Measurements from ENCODE around the gene SIN3B.

The SIN3B gene

DNA sequence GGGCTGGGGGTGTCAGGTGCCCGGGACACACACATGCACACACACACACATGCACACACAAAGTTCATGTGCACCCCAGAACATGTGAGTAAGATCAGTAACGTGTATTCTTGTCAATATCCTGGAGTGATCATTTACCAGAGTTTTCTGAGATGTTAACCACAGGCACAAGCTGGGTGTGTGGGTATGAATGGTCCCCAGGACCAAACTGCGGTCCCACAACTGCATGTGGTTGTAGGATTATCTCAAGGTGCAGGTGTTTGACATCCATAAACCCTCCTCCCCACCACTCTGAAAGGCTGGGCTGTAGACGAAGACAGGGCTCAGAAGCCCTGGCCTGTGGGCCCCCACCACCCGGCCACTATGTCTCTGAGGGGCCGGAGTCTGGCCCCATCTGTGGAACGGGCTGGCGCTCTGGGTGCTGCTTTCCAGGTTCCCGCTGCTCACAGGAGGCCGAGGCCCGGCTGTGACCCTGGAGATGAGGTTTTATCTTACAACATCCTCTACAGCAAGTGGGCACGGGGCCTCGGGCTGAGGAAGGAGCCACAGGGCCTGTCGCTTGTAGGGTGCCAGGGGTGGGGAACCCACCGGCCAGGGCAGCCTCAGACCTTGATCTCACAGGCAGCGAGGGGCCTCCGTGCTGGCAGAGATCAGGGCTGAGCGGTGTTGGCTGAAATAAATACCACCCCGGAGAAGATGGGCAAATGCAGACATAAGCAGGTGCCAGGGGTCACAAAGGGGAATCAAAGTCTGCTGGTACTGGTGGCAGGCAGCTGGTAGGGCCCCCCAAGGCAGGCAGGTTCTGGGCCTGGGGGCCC is 63.9 kb downstream of the SIN3B start:
- Histone ChIP-seq H3K4me1 (ENCODE audit: control insufficient read depth, insufficient read depth, low read length) (peaks cover 3% of the 10 kb centered on the region), H3K9ac (ENCODE audit: low read depth, low read length) (no peak overlapping the region), H3K36me3 (ENCODE audit: control insufficient read depth, insufficient read depth, low read length) (no peaks in the 10 kb centered on the region), H3K9me3 (ENCODE audit: control insufficient read depth, insufficient read depth, low read length) (no peaks in the 10 kb centered on the region), H3K27me3 (ENCODE audit: control insufficient read depth, insufficient read depth, low read length) (peaks cover 6% of the 10 kb centered on the region), H3K4me3 (ENCODE audit: low read depth, low read length) (no peak overlapping the region)

DNA sequence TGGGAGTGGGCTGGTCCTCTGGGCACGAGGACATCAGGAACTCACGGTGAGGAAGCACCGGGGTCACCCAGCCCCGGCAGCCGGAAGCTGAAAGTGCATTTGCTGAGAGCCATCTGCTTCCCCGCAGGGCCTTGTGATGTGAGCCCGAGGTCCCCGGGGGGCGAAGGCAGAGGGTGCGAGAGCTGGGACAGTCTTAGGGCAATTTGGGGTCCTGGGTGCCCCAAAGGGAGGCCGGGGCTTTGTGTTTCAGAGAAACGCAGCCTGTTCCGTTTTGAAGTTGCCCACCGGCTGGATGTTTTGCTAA is 64.4 kb downstream of the SIN3B start:
- no peak overlapping the region for H3K4me3 ChIP-seq (ENCODE audit: low read depth, low read length)

DNA sequence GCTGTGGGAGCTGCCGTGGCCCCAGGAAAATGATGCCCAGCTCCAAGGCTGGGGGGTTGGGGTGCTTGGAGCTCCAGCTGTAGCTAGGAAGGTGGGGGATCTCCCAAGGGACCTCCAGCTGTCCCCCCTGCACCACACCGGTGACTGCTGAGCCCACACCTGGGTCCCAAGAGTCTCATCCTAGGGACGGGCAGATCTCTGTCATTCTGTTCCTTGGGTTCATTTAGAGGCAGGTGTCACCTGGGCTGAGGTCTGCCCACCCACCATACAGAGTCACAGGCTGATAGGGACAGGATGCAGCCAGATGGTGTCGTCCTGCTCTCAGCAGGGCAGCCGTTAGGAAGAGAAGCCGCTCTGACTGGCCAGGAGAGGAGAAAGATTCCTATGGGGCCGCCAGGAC is 64.9 kb downstream of the SIN3B start:
- Histone ChIP-seq H3K4me1 (ENCODE audit: control insufficient read depth, insufficient read depth, low read length) (peaks cover 3% of the 10 kb centered on the region), H3K27me3 (ENCODE audit: control insufficient read depth, insufficient read depth, low read length) (peaks cover 12% of the 10 kb centered on the region), H3K9ac (ENCODE audit: low read depth, low read length) (no peak overlapping the region), H3K9me3 (ENCODE audit: control insufficient read depth, insufficient read depth, low read length) (no peaks in the 10 kb centered on the region), H3K36me3 (ENCODE audit: control insufficient read depth, insufficient read depth, low read length) (no peaks in the 10 kb centered on the region), H3K4me3 (ENCODE audit: low read depth, low read length) (no peak overlapping the region)

More for the DNA sequence above, 64.4 kb downstream of the SIN3B start:
- Histone ChIP-seq H3K4me1 (ENCODE audit: control insufficient read depth, insufficient read depth, low read length) (peaks cover 3% of the 10 kb centered on the region), H3K36me3 (ENCODE audit: control insufficient read depth, insufficient read depth, low read length) (no peaks in the 10 kb centered on the region), H3K27me3 (ENCODE audit: control insufficient read depth, insufficient read depth, low read length) (peaks cover 11% of the 10 kb centered on the region), H3K9ac (ENCODE audit: low read depth, low read length) (no peak overlapping the region), H3K9me3 (ENCODE audit: control insufficient read depth, insufficient read depth, low read length) (no peaks in the 10 kb centered on the region)

DNA sequence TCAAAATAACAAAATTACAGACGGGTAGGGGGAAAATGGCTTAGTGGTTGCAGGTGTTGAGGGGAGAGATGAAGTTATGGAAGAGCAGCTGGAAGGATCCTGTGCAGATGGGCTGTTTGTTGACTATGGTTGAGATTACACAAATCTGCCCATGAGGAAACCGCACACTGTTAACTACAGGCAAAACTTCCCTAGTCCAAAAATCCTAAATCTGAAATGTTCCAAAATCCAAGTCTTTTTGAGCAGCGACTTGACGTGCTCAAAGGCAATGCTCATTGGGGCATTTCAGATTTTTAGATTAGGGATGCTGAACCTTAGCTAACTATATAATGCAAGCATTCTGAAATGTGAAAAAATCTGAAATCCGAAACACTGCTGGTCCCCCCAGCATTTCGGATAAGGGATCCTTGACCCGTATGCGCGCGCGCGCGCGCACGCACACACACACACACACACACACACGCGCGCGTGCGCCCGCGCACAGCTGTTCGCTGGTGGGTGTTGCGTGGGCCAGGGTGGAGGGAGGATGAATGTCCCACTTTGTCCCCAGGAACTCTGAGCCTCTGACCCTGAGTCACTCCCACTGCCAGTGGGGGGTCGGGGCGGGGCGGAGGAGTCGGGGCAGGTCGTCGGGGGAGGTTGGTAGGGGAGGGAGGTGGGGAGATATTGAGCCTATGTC is 66.4 kb downstream of the SIN3B start:
- Histone ChIP-seq H3K27me3 (ENCODE audit: control insufficient read depth, insufficient read depth, low read length) (peaks cover 12% of the 10 kb centered on the region), H3K9me3 (ENCODE audit: control insufficient read depth, insufficient read depth, low read length) (no peaks in the 10 kb centered on the region), H3K4me3 (ENCODE audit: low read depth, low read length) (peak overlapping the region; percentile 65), H3K9ac (ENCODE audit: low read depth, low read length) (no peak overlapping the region), H3K4me1 (ENCODE audit: control insufficient read depth, insufficient read depth, low read length) (peaks cover 3% of the 10 kb centered on the region), H3K36me3 (ENCODE audit: control insufficient read depth, insufficient read depth, low read length) (no peaks in the 10 kb centered on the region)

DNA sequence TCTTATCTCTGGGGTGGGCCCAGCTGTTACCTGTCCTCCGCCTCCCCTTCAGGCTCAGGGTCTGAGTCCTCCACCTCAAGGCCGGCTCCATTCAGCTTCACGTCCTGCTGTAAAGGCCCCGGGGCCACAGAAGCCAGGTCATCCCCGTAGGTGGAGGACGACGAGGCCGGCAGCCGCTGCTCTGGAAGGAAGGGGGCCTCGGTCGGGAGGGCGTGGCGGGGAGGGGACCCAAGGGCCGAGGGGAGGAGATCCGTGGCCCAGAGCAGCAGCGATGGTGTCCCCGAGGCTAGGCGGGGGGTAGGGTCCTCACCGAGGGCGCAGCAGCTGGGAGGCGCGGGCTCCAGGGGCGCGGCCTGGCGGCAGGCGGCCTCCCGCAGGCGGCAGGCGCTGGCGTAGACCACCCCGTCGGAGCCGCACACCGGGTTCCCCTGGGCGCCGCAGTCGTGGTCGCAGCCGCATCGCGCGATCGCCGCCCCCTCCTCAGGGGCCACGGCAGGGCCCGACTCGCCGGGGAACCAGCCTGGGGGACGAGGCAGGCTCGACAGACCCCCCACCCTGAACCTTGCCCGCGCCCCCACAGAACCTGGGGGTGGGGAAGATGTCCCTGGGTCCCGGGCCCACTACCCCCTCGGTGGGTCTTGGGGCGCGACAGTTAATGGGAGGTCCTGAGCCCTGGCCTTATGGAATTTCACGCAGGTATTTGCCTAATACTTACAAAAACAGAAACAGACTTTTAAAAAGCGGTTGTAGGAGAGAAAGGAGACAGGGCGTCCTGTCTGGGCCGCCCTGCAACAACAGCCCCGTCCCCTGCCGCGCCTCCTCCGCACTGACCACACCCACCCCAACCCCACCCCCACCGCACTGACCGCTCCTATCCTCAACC is 67.2 kb downstream of the SIN3B start:
- Histone ChIP-seq H3K36me3 (ENCODE audit: control insufficient read depth, insufficient read depth, low read length) (no peaks in the 10 kb centered on the region), H3K9ac (ENCODE audit: low read depth, low read length) (no peak overlapping the region), H3K4me3 (ENCODE audit: low read depth, low read length) (peak overlapping the region; percentile 65), H3K9me3 (ENCODE audit: control insufficient read depth, insufficient read depth, low read length) (no peaks in the 10 kb centered on the region), H3K27me3 (ENCODE audit: control insufficient read depth, insufficient read depth, low read length) (peaks cover 12% of the 10 kb centered on the region), H3K4me1 (ENCODE audit: control insufficient read depth, insufficient read depth, low read length) (peaks cover 3% of the 10 kb centered on the region)

DNA sequence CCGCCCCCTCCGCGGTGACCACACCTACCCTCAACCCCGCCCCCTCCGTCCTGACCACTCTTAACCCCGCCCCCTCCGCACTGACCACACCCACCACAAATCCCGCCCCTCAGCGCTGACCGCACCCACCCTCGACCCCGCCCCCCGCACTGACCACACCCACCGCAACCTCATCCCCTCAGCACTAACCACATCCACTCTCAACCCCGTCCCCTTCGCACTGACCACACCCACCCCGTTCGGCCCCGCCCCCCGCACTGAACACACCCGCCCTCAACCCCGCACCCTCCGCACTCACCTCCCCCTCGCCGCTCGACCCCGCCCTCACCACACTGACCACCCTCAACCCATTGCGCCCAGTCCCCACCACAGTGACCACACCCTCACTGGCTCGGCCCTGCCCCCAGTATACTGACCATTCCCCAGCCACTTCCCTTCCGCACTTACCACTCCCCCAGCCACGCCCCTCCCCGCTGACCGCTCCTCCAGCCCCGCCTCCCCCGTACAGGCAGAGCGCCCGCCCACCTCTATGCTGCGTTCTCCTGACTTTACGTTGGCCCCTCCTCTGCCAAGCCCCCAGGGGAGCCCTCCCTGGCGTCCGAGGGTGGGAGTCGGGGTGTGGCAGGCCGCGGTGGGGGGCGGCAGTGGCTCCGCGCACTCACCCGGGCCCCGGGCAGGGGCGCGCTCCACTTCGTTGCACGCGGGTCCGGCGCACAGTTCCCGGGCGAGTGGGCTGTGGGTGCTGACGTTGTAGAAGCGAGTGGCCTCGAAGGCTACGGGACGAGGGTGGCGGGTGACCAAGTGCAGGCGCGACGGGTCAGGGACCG is 68.0 kb downstream of the SIN3B start:
- no peaks in the 10 kb centered on the region for H3K36me3 ChIP-seq (ENCODE audit: control insufficient read depth, insufficient read depth, low read length)
- no peaks in the 10 kb centered on the region for H3K9me3 ChIP-seq (ENCODE audit: control insufficient read depth, insufficient read depth, low read length)
- peak overlapping the region; percentile 56 for H3K4me3 ChIP-seq (ENCODE audit: low read depth, low read length)
- H3K9ac ChIP-seq (ENCODE audit: low read depth, low read length) = no peak overlapping the region
- H3K4me1 ChIP-seq (ENCODE audit: control insufficient read depth, insufficient read depth, low read length) = peaks cover 3% of the 10 kb centered on the region
- peaks cover 12% of the 10 kb centered on the region for H3K27me3 ChIP-seq (ENCODE audit: control insufficient read depth, insufficient read depth, low read length)

DNA sequence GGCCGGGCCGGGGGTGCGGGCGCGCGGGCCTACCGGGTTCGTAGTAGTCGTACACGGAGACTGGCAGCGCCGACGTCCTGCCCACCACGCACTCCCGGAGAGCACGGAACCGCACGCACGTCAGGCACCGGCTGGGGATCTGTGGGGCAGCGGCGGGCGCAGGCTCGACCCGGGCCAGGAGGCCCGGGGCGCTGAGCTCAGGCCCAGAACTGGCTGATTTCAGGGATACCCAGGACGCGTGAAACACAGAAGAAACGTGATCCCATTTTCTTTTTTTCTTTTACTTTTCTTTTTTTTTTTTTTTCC is 68.6 kb downstream of the SIN3B start:
- H3K9ac ChIP-seq (ENCODE audit: low read depth, low read length) = no peak overlapping the region
- H3K4me1 ChIP-seq (ENCODE audit: control insufficient read depth, insufficient read depth, low read length) = peaks cover 3% of the 10 kb centered on the region
- H3K4me3 ChIP-seq (ENCODE audit: low read depth, low read length) = peak overlapping the region; percentile 56
- no peaks in the 10 kb centered on the region for H3K9me3 ChIP-seq (ENCODE audit: control insufficient read depth, insufficient read depth, low read length)
- H3K27me3 ChIP-seq (ENCODE audit: control insufficient read depth, insufficient read depth, low read length) = peaks cover 12% of the 10 kb centered on the region
- H3K36me3 ChIP-seq (ENCODE audit: control insufficient read depth, insufficient read depth, low read length) = no peaks in the 10 kb centered on the region

DNA sequence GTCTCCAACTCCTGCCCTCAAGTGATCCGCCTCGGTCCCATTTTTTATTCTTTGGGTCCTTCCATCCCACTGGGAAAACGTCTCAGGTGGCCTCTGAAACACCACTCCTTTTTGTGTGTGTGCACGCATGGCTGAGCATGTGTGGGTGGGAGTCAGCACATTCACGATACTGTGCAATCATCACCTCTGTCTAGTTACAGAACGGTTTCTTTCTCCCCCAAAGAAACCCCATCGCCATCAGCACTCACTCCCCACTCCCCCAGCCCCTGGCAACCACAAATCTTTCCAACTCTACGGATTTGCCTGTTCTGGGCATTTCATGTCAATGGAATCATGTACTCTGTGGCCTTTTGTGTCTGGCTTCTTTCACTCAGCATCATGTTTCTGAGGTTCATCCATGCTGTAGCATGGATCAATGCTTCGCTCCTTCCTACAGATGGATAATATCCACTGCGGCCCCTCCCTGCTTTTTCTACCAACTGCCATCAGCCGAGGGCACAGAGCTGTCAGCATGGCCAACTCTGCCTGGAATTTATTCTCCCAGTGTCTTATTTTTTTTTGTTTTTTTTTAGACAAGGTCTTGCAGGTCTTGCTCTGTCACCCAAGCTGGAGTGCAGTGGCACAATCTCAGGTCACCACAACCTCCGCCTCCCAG is 69.3 kb downstream of the SIN3B start:
- Histone ChIP-seq H3K4me1 (ENCODE audit: control insufficient read depth, insufficient read depth, low read length) (peaks cover 3% of the 10 kb centered on the region), H3K9ac (ENCODE audit: low read depth, low read length) (no peak overlapping the region), H3K4me3 (ENCODE audit: low read depth, low read length) (no peak overlapping the region), H3K9me3 (ENCODE audit: control insufficient read depth, insufficient read depth, low read length) (no peaks in the 10 kb centered on the region), H3K36me3 (ENCODE audit: control insufficient read depth, insufficient read depth, low read length) (peaks cover 3% of the 10 kb centered on the region), H3K27me3 (ENCODE audit: control insufficient read depth, insufficient read depth, low read length) (peaks cover 12% of the 10 kb centered on the region)

DNA sequence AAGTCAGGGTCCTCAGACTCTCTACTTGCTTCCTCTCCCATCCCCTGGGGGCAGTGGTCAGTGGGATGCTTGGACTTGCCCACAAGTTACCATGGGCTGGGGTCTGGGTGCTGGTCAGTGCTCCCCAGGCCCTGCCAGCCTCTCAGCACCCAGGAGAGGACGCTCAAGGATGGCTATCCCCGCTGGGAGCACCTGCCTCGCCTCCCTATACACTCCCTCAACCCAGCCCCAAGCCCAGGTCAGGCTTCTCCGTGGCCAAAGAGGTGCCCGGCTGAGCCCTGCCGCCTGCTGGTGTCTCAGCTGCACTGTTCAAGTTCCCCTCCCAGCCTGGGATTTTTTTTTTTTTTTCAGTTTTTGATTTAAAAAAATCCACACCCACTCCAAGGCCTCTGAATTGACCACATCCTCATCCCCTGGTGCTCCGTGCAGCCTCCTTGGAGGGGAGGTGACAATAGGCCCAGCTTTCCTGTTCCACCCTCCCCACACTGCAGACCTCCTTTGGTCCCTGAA is 70.4 kb downstream of the SIN3B start:
- Histone ChIP-seq H3K4me1 (ENCODE audit: control insufficient read depth, insufficient read depth, low read length) (peaks cover 3% of the 10 kb centered on the region), H3K9ac (ENCODE audit: low read depth, low read length) (no peak overlapping the region), H3K4me3 (ENCODE audit: low read depth, low read length) (no peak overlapping the region)

DNA sequence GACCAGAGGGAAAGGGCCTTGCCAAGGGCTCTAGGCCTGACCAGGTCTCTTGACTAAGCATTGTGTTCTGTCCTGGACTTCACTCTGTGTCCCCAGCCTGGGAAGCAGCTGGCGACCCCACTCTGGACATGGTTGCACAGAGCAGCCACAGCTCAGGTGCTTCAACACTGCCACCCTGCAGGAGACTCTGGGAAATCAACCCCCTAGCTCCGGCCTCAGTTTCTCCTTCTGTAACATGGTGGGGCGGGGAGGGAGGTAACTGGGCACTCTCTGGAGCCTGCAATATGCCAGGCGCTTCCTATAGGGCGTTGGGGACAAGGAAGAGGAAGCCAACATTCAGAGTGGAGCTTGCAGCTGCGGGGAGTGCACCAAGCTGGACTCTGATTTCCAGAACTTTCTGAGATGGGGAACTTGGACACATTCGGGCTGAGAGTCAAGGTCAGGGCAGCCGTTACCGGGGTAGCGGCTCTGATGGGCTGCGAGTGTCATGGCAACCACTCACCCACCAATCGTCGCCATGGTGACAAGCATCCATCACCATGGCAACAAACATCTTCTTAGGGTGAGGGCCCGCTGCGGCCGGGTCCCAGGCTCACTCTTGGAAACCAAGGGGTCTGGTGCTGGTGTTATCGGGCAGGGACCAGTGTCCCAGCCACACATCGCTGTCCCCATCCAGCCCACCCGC is 72.4 kb downstream of the SIN3B start:
- no peak overlapping the region for H3K4me3 ChIP-seq (ENCODE audit: low read depth, low read length)
- no peak overlapping the region for H3K9ac ChIP-seq (ENCODE audit: low read depth, low read length)
- H3K9me3 ChIP-seq (ENCODE audit: control insufficient read depth, insufficient read depth, low read length) = no peaks in the 10 kb centered on the region
- peaks cover 3% of the 10 kb centered on the region for H3K36me3 ChIP-seq (ENCODE audit: control insufficient read depth, insufficient read depth, low read length)
- no peaks in the 10 kb centered on the region for H3K4me1 ChIP-seq (ENCODE audit: control insufficient read depth, insufficient read depth, low read length)
- peaks cover 9% of the 10 kb centered on the region for H3K27me3 ChIP-seq (ENCODE audit: control insufficient read depth, insufficient read depth, low read length)

More for the DNA sequence above, 70.4 kb downstream of the SIN3B start:
- no peaks in the 10 kb centered on the region for H3K9me3 ChIP-seq (ENCODE audit: control insufficient read depth, insufficient read depth, low read length)
- peaks cover 3% of the 10 kb centered on the region for H3K36me3 ChIP-seq (ENCODE audit: control insufficient read depth, insufficient read depth, low read length)
- peaks cover 12% of the 10 kb centered on the region for H3K27me3 ChIP-seq (ENCODE audit: control insufficient read depth, insufficient read depth, low read length)

All from iPS-15b (cell line).